NCI-H2081 (cell line): ENCODE measurements around the gene NAA38.
A peak's percentile ranks its signal among the peaks of the same experiment; 100 is the strongest.

Experiments used
- DNase-seq, 2 experiments: peaks; one replicate each; lab custom pipeline; 2025; lab: John Stamatoyannopoulos, UW

The NAA38 gene

GRCh38 chr17:7841396-7841914, 15.9 kb downstream of the NAA38 start:
- peak; percentile 59 to 64 for DNase-seq

DNA sequence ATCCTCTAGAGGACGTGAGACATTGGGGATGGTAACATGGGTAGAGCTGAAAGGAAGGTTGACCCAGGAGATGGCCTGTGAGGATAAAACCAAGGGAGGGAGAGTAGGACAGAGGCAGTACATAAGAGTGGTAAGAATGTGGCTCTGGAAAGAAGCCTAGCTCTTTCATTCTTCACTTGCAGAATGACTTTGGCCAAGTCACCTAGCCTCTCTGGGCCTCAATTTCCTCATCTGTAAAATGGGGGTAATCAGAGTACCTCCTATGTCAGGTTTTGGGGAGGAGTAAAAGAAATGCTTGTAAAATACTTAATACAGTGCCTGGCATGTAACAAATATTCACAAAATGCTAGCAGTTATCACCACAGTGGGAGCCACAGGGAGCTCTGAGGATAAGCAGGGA, 16.5 kb downstream of the NAA38 start:
- DNase-seq: no peak

DNA sequence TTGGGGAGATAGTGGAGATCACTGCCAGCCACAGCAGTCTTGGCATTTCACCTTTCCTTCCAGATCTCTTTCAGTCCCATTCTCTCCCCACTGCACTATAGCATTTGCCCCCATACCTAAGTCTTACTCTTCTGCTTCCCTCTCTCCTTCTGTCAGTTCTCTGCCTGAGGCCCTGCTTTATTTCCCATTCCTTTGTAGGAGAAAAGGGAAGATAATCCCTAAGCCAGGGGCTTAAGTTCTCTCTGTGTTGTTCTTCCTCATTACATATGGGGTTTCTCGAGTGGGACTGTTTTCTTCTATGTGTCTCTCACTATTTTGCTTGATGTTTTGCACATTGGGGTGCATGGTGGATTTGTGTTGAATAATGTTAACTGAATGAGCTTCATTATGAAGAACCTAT, 16.9 kb downstream of the NAA38 start:
- no peak for DNase-seq

DNA sequence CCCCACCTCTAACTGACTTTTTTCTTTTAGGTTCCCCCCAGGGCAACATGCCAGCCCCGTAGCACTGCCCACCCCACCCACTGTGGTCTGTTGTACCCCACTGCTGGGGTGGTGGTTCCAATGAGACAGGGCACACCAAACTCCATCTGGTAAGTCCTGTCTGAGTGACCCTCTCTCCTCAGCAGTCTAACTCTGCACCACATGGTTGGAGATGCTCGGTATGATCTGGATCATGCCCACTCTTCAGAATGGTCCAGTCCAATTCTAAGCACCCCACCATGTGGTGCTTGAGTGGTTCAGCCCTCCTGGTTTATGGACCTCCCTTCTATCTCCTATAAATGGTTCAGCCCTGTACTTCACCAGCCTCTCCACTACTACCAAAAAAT, 17.5 kb downstream of the NAA38 start:
- DNase-seq: no peak

GRCh38 chr17:7839190-7839875, 18.0 kb downstream of the NAA38 start:
- no peak for DNase-seq

DNA sequence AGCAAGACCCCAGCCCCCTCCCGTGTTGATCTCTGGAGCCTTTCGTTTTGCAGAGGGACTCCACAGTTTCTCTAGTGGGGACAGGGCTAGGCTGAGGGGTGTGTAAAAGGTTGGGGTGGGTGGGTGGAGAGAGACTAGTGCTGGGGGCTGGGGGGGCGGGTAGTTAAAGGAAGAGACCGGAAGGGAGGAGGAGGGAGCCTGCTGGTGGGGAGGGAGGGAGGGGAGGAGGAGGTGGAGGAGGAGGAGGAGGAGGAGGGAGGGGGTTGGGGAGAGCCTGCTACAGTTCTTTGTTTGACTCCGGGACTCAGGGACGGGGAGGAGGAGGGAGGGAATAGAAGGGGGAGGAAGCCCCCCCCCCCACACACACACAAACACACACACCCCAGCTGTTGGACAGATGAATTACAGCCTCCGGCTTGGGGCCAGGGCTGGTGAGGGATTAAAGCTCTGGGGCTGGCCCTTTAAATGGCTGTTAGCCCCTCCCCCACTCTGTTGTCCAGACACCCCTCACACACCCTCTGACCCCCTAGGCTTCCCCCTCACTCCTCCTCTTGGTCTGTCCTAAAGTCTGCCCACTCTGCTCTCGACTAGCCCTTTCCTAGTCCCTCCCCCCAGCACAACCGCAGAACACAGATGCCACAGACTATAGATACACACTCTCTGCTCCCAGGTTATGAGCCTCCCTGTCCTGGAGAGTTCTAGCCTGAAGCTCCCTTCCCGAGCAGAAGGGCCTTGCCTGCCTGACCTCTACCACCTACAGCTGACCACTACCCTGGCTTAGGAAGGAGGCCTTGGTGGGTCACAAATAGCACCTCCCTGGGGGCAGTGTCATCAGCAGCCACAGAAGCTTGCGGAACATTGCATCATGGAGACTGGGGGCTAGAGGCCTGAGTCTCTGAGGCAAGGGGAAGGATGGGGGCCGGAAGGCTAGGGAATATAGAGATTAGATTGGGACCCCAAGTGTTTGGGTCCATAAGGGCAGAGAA, 19.0 kb downstream of the NAA38 start:
- DNase-seq: peak; percentile 34 to 54

GRCh38 chr17:7837408-7838088, 19.8 kb downstream of the NAA38 start:
- DNase-seq: no peak

DNA sequence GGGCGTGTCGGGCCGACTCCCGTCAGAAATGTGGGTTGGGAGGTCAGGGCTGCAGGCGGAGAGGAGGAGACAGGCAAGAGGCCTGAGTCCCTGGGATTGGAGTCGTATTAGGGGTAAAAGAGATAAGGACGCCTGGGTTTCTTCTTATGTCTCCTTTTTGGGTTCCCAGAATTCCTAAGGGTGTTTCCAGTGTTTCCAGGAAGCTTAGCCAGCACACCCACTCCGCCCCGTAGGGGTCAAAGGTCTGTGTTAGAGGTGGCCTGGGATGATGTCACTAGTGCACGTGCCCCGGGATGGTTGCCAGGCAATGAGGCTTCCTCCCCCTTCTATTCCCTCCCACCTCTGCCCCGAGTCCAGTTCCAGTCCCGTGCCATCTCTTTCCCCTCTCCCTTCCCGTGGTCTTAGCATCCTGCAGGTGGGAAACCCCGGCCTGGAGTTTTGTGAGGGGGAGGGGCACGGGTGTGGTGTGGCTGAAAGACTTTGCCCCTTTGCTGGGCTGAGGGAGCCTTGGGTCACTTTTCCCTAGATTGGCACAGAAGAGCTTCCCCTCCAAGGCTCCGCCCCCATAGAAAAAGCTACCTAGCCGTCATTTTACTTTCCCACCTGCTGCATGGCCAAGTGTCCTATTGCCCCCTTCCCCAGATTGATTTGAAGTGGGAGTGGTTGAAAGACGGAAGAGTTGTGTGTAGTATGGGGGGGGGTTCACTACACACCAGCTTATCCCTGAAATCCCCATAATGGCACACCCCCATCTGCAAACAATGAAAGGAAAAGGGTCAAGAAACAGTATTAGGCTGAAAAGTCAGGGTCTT, 20.6 kb downstream of the NAA38 start:
- DNase-seq: peak; percentile 90

GRCh38 chr17:7835814-7836595, 21.4 kb downstream of the NAA38 start:
- peak; percentile 88 for DNase-seq

DNA sequence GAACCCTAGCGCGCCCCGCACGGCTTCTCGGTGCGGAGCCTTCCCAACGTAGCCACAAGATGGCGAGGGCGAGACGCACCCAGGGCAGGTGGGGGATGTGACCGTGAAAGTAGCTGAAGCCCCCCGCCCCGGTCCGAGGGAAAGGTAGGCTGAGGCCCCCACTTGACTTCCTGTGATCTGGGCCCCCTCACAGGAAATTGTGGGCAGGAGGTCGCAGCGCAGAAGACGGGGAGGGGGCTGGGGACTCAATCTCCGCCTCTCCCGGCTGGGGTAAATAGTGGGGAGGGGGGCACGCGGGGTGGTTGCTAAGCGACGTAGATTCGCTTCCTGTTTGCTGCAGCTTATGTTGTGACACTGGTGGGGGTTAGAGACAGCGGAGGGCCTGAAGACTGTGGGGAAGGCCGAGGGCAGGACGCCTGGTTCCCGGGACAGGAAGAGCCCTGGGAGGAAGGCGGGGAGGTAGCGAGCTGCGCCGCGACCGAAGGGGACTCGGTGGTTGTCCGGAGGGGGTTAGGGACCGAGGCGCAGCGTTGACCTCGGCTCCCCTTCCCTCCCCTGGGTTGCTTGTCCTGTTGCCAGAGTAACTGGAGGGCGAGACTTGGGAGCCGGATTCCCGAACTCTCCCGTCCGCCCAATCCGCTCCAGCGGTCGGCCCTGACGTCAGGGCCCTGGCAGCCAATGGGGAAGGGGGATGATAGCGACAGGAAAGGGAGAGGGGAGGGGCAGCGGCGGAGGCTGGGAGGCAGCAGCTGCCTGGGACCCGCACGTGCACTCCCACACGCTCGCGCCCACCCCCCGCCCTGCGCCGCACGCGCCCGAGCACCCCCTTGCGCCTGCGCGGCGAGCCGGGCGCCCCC, 22.2 kb downstream of the NAA38 start:
- DNase-seq: peak; percentile 95 to 96

- DNase-seq: no peak
Observed at GRCh38 chr17:7834542-7834956, 22.8 kb downstream of the NAA38 start.

DNA sequence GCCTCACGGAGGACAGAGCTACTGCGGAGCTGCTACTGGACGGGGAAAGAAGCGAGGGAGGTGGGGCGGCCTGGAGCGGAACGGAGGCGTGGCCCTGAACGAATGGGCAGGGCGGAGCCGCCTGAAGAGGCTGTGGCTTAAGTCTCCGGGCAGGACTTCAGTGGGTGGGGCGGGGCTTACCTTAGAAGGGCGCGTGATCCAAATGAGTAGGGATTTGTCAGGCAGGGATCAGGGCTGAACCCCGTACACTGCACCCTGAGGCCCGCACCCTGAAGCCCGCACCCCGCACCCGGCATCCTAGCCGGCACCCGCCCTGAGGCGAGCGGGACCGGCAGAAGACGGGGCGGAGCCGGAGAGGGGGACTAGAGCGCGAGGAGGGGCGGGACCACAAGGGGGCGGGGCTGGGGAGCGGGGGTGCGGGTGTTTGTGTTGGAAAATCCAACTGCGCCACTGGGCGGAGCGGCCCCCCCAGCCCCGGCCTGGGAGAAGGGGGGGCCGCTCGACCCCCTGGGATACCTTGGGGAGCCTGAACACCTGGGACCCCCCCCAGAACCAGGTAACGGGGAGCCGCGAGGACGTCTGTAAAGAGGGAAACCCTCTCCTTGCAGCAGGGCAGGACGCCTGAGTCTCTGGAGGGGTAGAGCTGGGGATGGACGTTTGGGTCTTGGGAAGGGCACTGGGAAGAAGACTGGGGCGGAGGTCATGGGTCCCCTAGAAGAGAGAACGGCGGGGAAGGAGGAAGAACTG, 23.4 kb downstream of the NAA38 start, which contains the start of gene KDM6B:
Gene KDM6B (plus strand): TSS at position 423 of the 747 bp plus-strand sequence. CDS start 11,338 bp downstream, outside the sequence.
- peak; percentile 81 for DNase-seq

GRCh38 chr17:7833011-7833794, 24.2 kb downstream of the NAA38 start:
- DNase-seq: no peak

DNA sequence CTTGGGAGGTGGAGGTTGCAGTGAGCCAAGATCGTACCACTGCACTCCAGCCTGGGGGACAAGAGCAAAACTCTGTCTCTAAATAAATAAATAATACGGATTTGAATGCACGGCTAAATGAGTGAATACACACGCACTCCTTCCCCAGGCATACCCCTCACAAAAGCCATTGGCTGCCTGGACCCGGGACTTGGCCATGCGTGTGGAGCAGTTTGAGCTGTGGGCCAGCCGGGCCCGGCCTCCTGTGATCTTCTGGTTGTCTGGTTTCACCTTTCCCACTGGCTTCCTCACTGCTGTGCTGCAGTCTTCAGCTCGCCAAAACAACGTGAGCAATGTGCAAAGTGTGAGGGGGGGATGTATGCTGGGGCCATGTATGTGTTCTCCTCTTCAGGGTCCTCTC, 24.9 kb downstream of the NAA38 start:
- no peak for DNase-seq

DNA sequence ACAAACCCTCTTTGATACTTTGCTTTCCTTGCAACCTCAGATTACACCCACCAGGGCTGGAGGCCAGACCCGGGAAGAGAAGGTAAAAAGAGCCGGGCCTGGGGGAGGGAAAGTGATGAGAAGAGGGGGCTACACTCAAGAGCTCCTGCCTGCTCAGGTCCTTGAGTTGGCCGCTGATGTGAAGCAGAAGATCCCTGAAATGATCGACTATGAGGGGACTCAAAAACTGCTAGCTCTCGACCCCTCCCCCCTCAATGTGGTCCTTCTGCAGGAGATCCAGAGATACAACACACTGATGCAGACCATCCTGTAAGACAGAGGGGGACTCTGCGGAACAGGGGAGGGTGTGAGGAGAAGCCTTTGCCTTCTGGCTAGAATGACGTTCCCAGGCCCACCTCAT, 26.1 kb downstream of the NAA38 start:
- no peak for DNase-seq

DNA sequence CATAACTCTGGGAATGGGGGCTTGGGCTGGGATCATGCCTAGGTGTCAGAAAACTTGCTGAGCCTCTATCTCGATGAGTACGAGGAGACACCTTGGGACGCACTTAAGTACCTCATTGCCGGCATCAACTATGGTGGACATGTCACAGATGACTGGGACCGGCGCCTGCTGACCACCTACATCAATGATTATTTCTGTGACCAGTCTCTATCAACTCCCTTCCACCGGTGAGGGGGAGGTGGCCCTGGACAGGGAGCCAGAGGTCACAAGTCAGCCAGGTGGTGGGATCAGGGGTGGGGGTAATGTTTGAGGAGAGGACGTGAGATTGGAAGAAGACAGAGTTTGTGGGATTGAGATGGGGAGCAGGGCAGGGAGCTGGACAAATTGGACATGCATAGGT, 26.7 kb downstream of the NAA38 start:
- no peak for DNase-seq

GRCh38 chr17:7825206-7825990, 32.0 kb downstream of the NAA38 start:
- DNase-seq: no peak
